HG02763 (cell line): ENCODE results near the gene TTC33.

Experiments
- ATAC-seq: cut with Tn5 transposase; IDR thresholded peaks from one replicate; pipeline ENCODE4 v1.9.1; 2021; ENCODE audit warnings: mild to moderate bottlenecking, moderate library complexity; ENCODE audit not compliant: unreplicated experiment

Gene TTC33

GRCh38 chr5:40490464-40491111 lies 265.2 kb downstream of the TTC33 start:
- ATAC-seq = no peak

- ATAC-seq = no peak
These were observed 266.3 kb downstream of the TTC33 start for GRCh38 chr5:40489421-40489820.

DNA sequence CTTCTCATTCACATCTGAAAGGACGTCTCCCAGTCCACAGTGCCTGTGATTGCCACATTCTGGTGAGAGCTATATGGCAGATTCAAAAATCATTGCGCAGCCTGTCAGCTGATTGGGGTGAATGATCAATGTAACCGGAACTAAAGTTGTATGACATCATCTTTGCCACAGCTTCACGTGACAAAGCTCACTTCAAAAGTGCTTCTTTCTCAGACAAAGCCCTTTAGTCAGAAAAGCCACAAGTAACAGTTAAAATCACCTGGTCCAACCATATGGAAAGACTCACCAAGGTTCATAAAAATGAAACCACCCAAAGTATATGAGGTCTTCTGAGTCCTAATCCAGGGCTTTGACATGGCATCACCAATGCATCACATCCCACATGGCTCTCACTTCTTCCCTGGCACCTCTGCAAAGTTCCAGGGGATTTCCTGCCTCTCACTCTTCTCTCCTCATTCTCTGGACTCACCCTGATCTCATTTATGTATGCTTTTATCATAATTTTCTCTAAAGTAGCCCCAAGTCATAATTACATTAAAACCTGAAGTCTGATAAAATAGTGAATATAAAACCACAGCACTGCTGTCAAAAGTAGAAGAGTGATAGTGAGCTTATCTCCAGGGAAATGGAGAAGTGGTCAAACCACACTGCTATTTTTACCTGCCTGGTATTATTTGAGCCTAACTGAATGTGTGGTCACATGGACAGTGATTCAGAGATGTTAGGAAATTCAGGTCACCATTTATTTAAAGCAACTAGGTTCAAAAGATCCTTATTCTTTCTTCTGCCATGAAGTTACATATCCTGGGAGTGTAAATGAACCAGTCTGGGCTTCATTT lies 269.1 kb downstream of the TTC33 start:
- peak; percentile 42 for ATAC-seq

GRCh38 chr5:40485021-40485998 lies 270.5 kb downstream of the TTC33 start:
- ATAC-seq = peak; percentile 51

DNA sequence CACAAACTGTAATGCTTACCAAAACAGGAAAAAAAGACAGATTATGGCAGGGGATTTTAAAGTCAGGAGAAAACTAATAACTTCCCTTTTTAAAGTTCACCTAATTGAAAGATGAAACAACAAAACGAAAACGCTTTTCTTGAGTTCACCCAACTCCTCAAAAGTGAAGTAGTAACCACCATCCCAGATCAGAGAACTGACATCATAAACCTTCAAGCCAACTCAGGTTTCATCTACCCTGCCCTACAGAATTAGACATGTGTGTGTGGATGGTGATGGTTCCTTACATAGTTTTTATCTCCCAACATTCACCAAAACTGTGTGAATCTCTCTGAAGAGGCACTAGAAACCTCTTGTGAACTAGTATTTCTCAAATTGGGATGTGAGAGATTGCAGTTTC lies 271.3 kb downstream of the TTC33 start:
- ATAC-seq = peak; percentile 44

GRCh38 chr5:40483316-40483715 lies 272.4 kb downstream of the TTC33 start:
- ATAC-seq = no peak

GRCh38 chr5:40481241-40481640 lies 274.5 kb downstream of the TTC33 start:
- no peak for ATAC-seq

- no peak for ATAC-seq
These were observed 275.4 kb downstream of the TTC33 start for GRCh38 chr5:40480392-40480791.

DNA sequence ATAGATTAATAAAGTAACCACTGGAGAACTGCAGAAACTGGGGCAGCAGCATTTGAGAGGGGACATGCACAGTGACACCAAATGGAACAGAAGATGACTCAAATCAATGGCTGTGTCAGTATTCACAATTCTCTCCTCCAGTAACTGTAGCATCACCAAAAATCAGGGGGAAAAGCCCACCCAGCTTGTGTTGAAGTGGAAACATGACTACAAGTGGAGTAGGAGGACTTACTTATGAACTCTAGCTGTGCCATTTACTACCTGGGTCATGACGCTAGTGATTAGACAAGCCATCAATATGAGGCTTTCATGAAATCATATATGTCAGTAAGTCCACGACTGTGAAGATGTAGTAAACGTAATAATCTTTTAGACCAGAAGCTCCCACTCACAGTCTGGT lies 275.8 kb downstream of the TTC33 start:
- no peak for ATAC-seq

- ATAC-seq = no peak
These were observed 277.0 kb downstream of the TTC33 start for GRCh38 chr5:40478766-40479165.

DNA sequence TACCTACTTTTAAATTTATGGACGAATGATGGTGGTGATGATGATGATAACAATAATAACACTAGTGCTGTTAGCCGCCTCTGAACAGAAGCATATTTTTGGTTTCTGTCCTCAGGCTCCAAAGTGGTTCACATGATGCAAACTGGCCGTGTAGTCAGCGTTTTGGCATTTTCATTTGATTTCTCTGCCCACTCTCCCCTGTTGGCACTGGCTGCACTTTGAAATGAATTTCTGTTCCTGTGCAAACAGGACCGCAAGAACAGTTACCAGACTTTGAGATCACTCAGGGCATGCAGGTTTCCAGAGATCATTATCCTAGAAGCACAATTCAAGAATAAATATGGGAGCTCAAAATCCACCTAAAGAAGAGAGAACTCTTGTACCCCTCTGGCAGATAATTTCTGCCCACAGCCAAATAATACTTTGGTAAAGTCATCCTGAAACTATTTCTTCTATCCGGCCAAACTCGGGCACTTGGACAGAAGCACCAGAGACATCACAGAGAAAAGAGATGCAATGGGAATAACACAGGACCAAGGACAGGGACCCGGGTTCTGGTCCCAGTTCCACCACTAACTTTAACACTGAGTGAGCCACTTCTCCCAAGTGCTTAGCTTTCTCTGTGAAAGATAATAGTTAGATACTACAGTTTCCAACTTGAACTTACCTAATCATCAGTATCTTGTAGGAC lies 277.8 kb downstream of the TTC33 start:
- ATAC-seq = no peak

DNA sequence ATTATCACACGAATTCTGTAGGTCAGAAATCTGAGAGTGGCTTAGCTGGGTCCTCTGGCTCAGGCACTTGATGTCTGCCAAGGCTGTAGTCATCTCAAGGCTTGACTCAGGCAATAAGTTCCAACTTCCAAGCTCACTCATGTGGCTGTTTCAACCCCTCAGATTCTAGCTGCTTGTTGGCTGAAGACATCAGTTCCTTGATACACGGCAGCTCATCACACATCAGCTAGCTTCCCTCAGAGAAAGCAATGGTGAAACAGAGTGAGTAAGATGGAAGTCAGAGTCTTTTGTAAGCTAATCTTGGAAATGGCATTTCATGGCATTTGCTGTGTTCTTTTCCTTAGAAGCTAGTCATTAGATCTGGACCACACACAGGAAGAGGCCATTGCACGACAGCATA lies 280.2 kb downstream of the TTC33 start:
- ATAC-seq = no peak

DNA sequence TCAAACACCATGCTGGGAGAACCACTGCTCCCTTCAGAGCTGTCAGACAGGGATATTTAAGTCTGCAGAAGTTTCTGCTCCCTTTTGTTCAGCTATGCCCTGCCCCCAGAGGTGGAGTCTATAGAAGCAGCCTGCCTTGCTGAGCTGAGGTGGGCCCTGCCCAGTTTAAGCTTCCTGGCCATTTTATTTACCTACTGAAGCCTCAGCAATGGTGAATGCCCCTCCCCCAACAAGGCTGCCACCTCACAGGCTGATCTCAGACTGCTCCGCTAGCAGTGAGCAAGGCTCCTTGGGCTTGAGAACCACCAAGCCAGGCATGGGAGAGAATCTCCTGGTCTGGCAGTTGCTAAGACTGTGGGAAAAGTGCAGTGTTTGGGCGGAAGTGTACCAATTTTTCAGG lies 281.5 kb downstream of the TTC33 start:
- ATAC-seq = no peak

DNA sequence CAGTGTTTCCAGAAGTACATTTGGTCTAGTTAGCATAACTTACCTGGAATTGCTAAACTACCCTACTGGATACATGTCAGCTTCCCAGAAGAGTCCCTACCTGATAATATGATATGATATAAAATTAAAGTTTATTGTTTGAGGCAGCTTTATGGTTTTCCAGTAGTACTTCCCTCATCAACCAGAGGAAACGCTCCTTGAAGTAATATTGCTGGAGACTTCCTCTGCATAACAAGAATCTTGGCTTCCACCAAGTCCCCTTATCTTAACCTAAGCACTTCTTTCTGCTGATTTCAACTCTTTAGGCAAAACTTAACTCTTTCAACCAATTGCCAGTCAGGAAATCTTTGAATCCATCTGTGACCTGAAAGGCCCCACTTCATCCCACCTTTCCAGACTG lies 290.3 kb downstream of the TTC33 start:
- ATAC-seq = no peak

GRCh38 chr5:40464511-40464910 lies 291.2 kb downstream of the TTC33 start:
- no peak for ATAC-seq
